SHP77 treated with DMSO at 0.1 percent for 48 hours (cell line): ENCODE measurements around the gene BET1L.
"Not testable (repeated sequence)": the region's sequence is repeated elsewhere in the genome, so short reads cannot be mapped to it uniquely, and the experiment has no call there.

Experiments
- DNase-seq: peaks from one replicate; lab custom pipeline; 2025; lab: John Stamatoyannopoulos, UW

The BET1L gene

DNA sequence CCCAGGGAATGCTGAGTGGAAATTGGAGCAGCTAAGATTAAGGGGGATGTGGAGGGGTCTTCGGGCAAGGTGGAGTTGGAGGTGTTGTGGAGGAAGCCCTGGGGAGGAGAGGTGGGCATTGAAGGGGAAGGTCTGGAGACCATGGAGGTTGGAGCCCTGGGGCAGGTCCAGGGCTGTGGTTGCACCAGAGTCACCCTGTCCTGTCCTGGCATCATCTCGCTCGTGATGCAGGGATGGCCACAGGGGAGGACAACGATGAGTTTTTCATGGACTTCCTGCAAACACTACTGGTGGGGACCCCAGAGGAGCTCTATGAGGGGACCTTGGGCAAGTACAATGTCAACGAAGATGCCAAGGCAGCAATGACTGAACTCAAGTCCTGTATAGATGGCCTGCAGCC is 13.7 kb downstream of the BET1L start:
- not testable (repeated sequence) for DNase-seq

DNA sequence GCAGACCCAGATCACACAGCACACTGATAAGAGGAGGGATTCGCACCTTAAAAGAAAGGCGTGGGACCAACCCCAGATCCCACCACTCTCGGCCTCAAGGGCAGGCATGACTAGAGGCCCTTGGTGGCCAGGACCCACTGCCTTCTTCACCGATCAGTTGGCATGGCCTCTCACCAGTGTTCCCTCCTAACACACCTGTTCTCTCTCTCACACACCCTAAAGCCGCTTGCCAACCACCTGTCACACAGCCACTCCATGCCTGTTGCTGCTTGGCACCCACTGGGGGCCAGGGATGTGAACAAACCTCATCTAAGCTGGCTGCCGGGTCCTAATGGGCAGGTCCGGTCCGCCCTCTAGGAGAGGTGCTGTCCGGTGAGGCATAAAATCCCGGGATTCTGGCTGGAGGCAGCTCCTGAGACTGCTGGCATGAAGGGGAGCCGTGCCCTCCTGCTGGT is 14.5 kb downstream of the BET1L start, which contains the start of gene SCGB1C1:
Gene SCGB1C1, plus strand, starts transcription at position 405 of the 455 bp plus-strand sequence. Its CDS starts 22 bp downstream, at position 427.
- not testable (repeated sequence) for DNase-seq

DNA sequence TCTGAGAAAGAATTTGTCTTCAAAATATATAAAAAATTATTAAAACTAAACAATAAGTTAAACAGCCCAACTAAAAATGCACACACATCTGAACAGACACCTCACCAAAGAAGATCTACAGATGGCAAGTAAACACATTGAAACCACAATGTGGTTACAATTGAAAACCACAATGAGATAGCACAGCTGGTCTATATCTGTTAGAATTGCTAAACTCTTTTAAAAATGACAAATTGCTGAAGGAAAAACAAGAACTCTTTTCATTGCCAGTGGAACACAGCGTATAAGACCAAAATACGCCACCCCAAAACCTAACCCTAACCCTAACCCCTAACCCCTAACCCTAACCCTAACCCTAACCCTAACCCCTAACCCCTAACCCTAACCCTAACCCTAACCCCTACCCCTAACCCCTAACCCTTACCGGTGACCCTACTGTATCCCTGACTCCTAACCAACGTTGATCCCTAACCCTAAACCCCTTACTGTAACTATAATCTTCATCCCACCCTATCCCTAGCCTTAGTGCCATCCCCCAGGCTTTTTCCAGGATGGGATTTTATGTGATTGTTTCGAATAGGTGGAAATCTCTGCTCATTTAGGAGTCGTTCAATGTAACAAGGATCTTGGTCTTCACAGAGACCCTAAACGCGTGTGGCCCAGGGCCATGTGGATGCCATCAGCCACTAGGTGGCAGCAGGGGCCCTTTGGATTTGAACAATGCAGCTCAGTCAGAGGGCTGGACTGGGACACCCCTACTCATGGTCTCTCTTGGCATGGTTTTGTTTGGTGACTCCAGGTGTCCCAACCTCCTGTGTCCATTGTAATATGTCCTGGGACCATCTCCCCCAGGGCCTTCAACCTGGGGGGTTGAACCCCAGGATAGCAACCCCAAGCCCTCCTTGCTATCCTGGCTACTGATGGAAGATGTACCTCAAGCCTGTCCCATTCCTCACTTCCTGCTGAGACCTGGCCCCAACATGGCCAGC is 15.4 kb downstream of the BET1L start:
- not testable (repeated sequence) for DNase-seq

DNA sequence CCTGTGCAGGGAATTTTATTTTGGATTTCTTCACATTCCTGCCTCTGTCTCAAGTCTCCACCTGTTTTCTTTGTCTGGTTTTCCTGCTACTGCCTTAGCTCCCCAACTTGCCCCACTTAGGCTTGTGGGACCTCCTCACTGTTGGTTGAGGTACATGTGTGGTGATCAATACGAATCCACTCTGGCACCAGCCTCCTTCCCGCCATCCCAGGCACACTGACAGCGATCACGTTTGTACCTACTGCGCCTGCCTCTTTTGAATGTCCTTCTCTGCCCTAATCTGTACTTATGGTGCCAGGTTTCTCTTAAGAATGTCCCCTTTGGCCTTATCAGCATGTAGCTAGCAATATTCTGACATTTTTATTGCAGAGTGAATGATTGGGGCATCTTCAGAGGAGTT is 16.7 kb downstream of the BET1L start:
- not testable (repeated sequence) for DNase-seq

DNA sequence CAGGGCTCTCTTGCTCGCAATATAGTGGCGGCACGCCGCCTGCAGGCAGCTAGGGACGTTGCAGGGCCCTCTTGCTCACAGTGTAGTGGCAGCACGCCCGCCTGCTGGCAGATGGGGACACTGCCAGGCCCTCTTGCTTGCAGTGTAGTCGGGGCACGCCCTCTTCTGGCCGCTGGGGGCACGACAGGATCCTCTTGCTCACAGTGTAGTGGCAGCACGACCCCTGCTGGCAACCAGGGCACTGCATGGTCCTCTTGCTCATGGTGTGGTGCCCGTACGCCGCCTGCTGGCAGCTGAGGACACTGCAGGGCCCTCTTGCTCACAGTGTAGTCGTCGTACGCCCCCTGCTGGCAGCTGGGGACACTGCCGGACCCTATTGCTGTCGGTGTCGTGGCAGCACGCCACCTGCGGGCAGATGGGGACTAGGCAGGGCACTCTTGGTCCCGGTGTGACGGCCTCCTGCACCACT is 17.3 kb downstream of the BET1L start:
- DNase-seq, result not testable (repeated sequence)

DNA sequence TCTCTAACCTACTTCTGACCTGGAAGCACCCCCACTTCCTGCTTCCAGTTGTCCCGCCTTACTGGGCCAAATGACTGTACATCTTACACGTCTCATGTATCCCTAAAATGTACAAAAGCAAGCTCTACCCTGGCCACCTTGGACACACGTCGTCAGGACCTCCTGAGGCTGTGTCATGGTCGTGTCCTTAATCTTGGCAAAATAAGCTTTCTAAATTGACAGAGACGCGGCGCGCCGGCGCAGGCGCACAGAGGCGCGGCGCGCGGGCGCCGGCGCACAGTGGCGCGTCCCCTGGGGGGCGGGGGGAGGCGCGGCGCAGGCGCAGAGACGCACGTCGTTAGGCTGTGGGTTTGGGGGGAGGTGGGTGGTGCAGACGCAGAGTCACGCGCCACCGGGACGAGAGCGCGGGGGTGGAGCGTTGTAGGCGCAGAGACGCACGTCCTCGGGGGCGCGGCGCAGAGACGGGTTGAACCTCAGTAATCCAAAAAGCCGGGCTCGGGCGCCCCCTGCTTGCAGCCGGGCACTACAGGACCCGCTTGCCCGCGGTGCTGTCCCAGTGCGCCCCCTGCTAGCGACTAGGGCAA is 17.9 kb downstream of the BET1L start:
- not testable (repeated sequence) for DNase-seq

DNA sequence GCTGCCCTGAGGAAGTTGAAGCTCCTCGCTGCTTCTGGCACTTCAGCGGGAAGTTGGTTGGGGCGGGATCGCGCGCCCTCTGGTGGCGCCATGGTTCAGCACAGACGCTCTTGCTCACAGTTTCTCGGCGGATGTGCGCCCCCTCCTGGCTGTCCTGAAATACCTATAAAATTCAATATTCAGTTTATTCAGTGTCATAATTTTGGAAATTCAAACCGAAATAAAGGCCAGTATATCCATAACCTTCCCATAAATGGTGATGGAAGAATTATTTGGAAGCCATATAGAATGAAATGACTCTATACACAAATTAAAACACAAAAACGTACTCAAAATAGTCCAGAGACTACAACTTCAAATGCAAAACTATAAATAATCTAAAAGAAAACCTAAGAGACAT is 27.0 kb downstream of the BET1L start:
- DNase-seq, result not testable (repeated sequence)
